Measurements from ENCODE around the gene CSK. TPM values are rescaled to one million over a fixed set of nuclear protein-coding genes. Genes with fewer than 3 reads are reported as not detected.

The CSK gene
- total RNA-seq, 1 experiment from 2014 or later = 49.2 TPM

DNA sequence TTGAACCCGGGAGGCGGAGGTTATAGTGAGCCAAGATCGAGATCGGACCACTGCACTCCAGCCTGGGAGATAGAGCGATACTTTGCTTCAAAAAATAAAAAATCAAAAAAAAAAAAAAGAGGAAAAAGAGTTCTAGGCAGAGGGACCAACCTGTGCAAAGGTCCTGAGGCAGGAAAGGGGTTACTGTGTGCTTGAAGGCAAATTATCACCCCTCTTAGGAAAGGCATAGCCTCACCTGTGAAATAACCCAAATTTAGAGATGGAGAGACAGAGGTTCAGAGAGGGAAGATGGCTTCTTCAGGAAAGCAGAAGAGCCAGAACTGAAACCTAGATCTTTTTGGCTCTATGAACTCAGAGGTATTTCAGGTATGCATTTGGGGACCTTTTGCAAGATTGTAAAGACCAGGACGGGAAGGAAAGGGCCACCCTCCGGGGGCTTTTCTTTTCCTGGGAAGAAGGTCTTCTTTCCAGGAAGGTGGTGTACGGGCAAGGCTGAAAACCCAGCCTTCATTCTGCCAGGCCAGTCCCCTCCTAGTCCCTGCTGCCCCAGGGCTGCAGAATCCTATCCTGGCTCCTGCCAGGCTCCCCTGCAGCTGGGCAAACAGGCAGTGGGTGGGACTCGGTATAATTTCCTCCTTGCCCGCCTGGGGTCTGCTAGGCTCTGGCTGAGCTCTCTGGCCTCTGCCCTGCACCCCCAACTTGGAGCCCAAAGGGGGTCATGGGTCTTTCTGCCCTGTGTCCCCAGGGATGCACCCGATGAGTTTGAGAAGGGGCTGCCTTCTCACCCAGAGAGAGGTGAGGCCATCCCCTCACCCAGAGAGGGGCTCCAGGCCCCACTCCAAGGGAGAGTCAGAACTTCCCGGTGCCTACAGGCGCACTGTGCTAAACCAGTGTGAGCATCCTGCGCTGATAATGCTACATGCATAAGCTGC, 14.4 kb upstream of the CSK start:
- H3K56ac ChIP-seq (ENCODE audit: insufficient read length, low read depth, low read length) = no peak overlapping the region
- no peak overlapping the region for H2BK20ac ChIP-seq (ENCODE audit: low read depth, low read length, poor library complexity, severe bottlenecking)
- H3K27ac Mint-ChIP-seq = no peak overlapping the region
- H2BK12ac ChIP-seq (ENCODE audit: insufficient read length, low read depth, low read length) = no peak overlapping the region
- no peaks in the 10 kb centered on the region for H3K23me2 ChIP-seq (ENCODE audit: insufficient read length, low read depth, low read length, poor library complexity, severe bottlenecking)
- no peaks in the 10 kb centered on the region for H3K9me3 Mint-ChIP-seq
- no peak overlapping the region for H3K9ac ChIP-seq (ENCODE audit: extremely low read depth, insufficient read length, low read length)
- no peak overlapping the region for H4K5ac ChIP-seq (ENCODE audit: insufficient read length, low read depth, low read length)
- no peaks in the 10 kb centered on the region; the same call in 1 of the 2 replicates for H3K4me1 ChIP-seq (ENCODE audit: insufficient read depth, low read length)
- H3K4me3 Mint-ChIP-seq = no peak overlapping the region
- no peak overlapping the region for H4K91ac ChIP-seq (ENCODE audit: insufficient read length, low read depth, low read length)
- DNase-seq = no peak
- no peak overlapping the region for H3K4ac ChIP-seq (ENCODE audit: low read depth, low read length)
- no peak overlapping the region for H3T11ph ChIP-seq (ENCODE audit: low read length)
- no CpG with 5 or more reads among the region's 14 CpGs for WGBS (ENCODE audit: extremely low coverage, insufficient read length, low lambda C conversion rate)
- no peaks in the 10 kb centered on the region for H3K9me3 ChIP-seq (ENCODE audit: control insufficient read depth, low read depth, low read length)
- H3K4me1 Mint-ChIP-seq = peaks cover 13 to 23% of the 10 kb centered on the region in 2 experiments
- H2BK120ac ChIP-seq (ENCODE audit: low read depth, low read length, poor library complexity, severe bottlenecking) = no peak overlapping the region
- H3K14ac ChIP-seq (ENCODE audit: insufficient read depth, low read length) = no peak overlapping the region; the same call in 1 of the 2 replicates
- no peaks in the 10 kb centered on the region for H3K79me2 ChIP-seq (ENCODE audit: insufficient read depth, low read length)
- no peaks in the 10 kb centered on the region for H3K36me3 Mint-ChIP-seq (ENCODE audit: insufficient read depth in 1 of 3, low read depth in 3 of 3)
- no peak overlapping the region for H3K4me2 ChIP-seq (ENCODE audit: insufficient read depth, insufficient read length, low read length)
- no peak overlapping the region for H3K27ac ChIP-seq (ENCODE audit: insufficient read length, low read depth, low read length)
- no peak overlapping the region for H2AK5ac ChIP-seq (ENCODE audit: insufficient read length, low read length)
- H3K18ac ChIP-seq (ENCODE audit: insufficient read length, low read depth, low read length) = no peak overlapping the region
- no peaks in the 10 kb centered on the region for H4K20me1 ChIP-seq (ENCODE audit: control insufficient read depth, insufficient read depth, insufficient read length)
- no peak overlapping the region for H2BK5ac ChIP-seq (ENCODE audit: insufficient read length, low read length)
- no peaks in the 10 kb centered on the region; the same call in 1 of the 2 replicates for H3K27me3 ChIP-seq (ENCODE audit: insufficient read depth, low read length)
- H3K23ac ChIP-seq (ENCODE audit: insufficient read length, low read depth, low read length) = no peak overlapping the region
- no peak overlapping the region for H2BK15ac ChIP-seq (ENCODE audit: low read depth, low read length)
- H2AFZ ChIP-seq (ENCODE audit: low read length) = no peak overlapping the region
- TF ChIP-seq, protein P1, sequence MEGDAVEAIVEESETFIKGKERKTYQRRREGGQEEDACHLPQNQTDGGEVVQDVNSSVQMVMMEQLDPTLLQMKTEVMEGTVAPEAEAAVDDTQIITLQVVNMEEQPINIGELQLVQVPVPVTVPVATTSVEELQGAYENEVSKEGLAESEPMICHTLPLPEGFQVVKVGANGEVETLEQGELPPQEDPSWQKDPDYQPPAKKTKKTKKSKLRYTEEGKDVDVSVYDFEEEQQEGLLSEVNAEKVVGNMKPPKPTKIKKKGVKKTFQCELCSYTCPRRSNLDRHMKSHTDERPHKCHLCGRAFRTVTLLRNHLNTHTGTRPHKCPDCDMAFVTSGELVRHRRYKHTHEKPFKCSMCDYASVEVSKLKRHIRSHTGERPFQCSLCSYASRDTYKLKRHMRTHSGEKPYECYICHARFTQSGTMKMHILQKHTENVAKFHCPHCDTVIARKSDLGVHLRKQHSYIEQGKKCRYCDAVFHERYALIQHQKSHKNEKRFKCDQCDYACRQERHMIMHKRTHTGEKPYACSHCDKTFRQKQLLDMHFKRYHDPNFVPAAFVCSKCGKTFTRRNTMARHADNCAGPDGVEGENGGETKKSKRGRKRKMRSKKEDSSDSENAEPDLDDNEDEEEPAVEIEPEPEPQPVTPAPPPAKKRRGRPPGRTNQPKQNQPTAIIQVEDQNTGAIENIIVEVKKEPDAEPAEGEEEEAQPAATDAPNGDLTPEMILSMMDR (conservative IDR thresholded peaks at IDR 0.05) = no peak
- no peak overlapping the region for H4K8ac ChIP-seq (replicated peaks; ENCODE audit: insufficient read length, low read depth, low read length)
- H3K79me1 ChIP-seq (ENCODE audit: insufficient read depth, low read depth, low read length, poor library complexity, severe bottlenecking) = no peaks in the 10 kb centered on the region
- H3K27me3 Mint-ChIP-seq (ENCODE audit: low read depth) = peaks cover 32% of the 10 kb centered on the region

Measured in H9 (cell line).